NCI-H446 treated with DMSO at 0.1 percent for 48 hours (cell line): ENCODE results near the gene TBXAS1.
"Not testable (repeated sequence)": the region's sequence is repeated elsewhere in the genome, so short reads cannot be mapped to it uniquely, and the experiment has no call there.

Experiments
- DNase-seq: peaks from one replicate; lab custom pipeline; 2025; lab: John Stamatoyannopoulos, UW

TBXAS1 gene

GRCh38 chr7:139915268-139915863, 86.3 kb downstream of the TBXAS1 start:
- no peak for DNase-seq

- no peak for DNase-seq
Measured at GRCh38 chr7:139915864-139916716, 87.0 kb downstream of the TBXAS1 start.

GRCh38 chr7:139916717-139917395, 87.8 kb downstream of the TBXAS1 start:
- no peak for DNase-seq

- no peak for DNase-seq
Measured at GRCh38 chr7:139917851-139918250, 88.8 kb downstream of the TBXAS1 start.

GRCh38 chr7:139918480-139918879, 89.4 kb downstream of the TBXAS1 start:
- no peak for DNase-seq

- DNase-seq: no peak
Measured at GRCh38 chr7:139923090-139923489, 94.0 kb downstream of the TBXAS1 start.

- DNase-seq: no peak
Measured at GRCh38 chr7:139924461-139924860, 95.4 kb downstream of the TBXAS1 start.

- DNase-seq: not testable (repeated sequence)
Measured at GRCh38 chr7:139929221-139929620, 100.2 kb downstream of the TBXAS1 start.

- no peak for DNase-seq
Measured at GRCh38 chr7:139930286-139930965, 101.4 kb downstream of the TBXAS1 start.

GRCh38 chr7:139931190-139931934, 102.3 kb downstream of the TBXAS1 start:
- DNase-seq: no peak

- DNase-seq: no peak
Measured at GRCh38 chr7:139932531-139932930, 103.5 kb downstream of the TBXAS1 start.

GRCh38 chr7:139936760-139937310, 107.8 kb downstream of the TBXAS1 start:
- no peak for DNase-seq

GRCh38 chr7:139937715-139938114, 108.7 kb downstream of the TBXAS1 start:
- DNase-seq: no peak

- no peak for DNase-seq
Measured at GRCh38 chr7:139940866-139941265, 111.8 kb downstream of the TBXAS1 start.

GRCh38 chr7:139941421-139941820, 112.4 kb downstream of the TBXAS1 start:
- no peak for DNase-seq

GRCh38 chr7:139941866-139942265, 112.8 kb downstream of the TBXAS1 start:
- no peak for DNase-seq

GRCh38 chr7:139942636-139943035, 113.6 kb downstream of the TBXAS1 start:
- no peak for DNase-seq

GRCh38 chr7:139943401-139943800, 114.3 kb downstream of the TBXAS1 start:
- DNase-seq: no peak

GRCh38 chr7:139944248-139944647, 115.2 kb downstream of the TBXAS1 start:
- DNase-seq: no peak

GRCh38 chr7:139946533-139946932, 117.5 kb downstream of the TBXAS1 start:
- DNase-seq: no peak

GRCh38 chr7:139947021-139947420, 118.0 kb downstream of the TBXAS1 start:
- no peak for DNase-seq
